HG03139 (cell line): Measurements from ENCODE around the gene MESP1.
A peak's percentile ranks its signal among the peaks of the same experiment; 100 is the strongest.
"Not testable (repeated sequence)": the region's sequence is repeated elsewhere in the genome, so short reads cannot be mapped to it uniquely, and the experiment has no call there.

Experiments
- ATAC-seq: cut with Tn5 transposase; IDR thresholded peaks from one replicate; pipeline ENCODE4 v1.9.1; 2021; ENCODE audit not compliant: unreplicated experiment

Gene MESP1, protein sequence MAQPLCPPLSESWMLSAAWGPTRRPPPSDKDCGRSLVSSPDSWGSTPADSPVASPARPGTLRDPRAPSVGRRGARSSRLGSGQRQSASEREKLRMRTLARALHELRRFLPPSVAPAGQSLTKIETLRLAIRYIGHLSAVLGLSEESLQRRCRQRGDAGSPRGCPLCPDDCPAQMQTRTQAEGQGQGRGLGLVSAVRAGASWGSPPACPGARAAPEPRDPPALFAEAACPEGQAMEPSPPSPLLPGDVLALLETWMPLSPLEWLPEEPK

DNA sequence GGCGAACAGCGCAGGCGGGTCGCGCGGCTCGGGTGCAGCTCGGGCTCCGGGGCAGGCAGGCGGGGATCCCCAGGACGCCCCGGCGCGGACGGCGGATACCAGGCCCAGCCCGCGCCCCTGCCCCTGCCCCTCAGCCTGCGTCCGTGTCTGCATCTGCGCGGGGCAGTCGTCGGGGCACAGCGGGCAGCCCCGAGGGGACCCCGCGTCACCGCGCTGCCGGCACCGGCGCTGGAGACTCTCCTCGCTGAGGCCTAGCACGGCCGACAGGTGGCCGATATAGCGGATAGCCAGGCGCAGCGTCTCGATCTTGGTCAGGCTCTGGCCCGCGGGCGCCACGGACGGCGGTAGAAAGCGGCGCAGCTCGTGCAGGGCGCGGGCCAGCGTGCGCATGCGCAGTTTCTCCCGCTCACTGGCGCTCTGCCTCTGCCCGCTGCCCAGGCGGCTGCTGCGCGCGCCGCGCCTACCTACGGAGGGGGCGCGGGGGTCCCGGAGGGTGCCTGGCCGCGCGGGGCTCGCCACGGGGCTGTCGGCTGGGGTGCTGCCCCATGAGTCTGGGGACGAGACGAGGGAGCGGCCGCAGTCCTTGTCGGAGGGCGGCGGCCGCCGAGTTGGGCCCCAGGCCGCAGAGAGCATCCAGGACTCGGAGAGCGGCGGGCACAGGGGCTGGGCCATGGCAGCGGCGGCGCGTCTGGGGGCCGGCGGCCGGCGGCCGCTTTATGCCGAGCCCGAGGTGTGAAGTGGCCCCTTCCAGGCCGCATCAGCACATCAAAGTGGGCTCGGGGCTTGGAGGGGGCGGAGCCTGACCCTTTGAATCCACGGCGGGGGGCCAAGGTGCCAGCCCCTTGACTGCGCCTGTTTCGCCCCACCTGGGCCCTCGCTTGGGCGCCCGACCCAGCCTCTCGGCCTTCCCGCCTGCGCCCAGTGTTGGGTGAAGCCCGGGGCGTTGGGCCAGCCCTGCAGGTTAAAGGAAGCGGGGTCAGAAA is at the start of gene MESP1:
Gene MESP1 (minus strand): TSS at position 690 of the 983 bp plus-strand sequence. CDS start 18 bp downstream, at position 672.
- peak; percentile 94 for ATAC-seq

DNA sequence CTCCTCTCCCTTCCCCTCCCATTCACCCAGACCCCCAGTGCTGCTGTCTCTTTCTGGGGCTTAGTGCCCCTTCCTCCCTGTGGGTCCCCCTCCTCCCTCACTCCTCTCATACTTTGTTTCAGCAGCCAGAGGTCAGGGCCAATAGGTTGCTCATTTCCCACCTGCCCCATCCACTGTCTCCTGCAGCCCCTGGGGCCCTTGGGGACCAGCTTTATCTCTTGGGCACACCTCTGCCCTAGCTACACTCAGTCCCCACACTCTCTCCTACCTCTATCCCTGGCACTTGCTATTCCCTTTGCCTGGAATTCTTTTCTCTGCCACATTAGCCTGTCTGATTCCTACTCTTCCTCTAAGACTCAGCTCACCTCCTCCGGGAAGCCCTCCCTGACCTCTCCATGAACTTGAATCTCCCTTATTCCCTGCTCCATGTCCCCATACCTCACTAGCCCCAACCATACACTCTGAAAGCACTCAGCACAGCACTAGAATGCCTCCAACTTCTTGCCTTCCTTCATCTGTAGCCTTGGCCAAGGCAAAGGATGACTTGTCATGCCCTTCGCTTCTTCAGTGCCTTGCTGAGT is 49.0 kb upstream of the MESP1 start:
- no peak for ATAC-seq

DNA sequence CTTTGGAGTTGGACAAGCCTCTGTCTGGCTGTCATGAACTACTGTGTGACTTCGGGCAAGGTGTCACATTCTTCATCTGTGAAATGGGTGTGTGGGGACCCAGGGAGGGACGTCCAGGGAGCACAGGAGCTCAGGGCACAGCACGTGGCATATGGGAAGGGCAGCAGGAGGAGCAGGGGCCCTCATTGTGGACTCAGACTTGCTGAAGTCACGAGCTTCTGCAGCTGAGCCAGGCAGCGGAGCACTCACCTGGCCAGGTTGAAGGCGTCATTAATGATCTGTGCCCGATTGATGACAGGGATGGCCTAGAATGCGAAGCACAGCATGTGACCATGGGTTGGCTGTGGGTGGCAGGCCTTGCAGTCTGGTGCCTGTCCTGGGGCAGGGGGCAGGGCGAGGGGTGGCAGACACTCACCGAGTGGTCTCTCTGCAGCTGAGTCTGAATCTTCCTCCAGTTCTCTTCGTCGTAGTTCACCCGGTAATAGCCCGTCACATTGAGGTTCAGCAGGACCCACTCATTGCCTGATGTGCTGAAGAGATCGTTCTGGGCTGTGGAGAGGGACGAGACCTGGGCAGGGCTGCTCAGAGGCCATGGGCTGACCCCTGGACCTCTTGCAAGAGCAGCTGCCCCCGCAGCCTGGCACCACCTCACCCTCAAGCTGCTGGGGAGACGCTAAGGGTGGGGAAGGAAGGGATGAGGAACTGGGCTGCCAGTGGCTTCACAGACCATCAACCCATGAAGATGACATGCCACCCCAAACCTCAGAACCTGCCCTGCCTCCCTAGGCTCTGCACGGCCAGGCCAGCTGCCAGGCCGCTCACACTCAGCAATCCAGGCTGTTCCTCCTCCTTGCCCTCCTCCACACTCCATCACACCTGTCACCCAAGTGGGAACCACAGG is 48.2 kb upstream of the MESP1 start:
- ATAC-seq = no peak

DNA sequence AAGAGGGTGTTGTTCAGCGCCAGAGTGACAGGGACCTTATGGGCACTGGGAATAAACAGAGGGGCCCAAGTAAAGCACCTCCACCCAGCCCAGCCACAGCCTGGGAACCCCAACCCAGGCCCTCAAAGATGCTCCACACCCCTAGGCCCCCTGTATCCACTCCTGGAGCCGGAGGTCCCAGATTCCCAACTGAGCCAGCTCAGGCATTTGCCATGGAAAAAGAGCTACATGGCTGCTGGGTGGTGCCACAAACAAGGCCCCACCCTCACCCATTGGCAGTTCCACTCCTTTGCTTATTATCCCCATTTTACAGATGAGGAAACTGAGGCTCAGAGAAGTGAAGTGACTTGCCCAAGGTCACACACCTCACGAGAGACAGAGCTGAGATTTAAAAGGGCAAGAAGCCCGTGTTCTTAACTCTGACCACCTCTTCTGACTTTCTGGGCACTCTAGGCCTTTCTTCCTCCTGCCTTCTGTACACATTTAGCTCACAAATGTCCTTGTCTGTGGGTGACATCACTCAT is 46.7 kb upstream of the MESP1 start:
- ATAC-seq = no peak

DNA sequence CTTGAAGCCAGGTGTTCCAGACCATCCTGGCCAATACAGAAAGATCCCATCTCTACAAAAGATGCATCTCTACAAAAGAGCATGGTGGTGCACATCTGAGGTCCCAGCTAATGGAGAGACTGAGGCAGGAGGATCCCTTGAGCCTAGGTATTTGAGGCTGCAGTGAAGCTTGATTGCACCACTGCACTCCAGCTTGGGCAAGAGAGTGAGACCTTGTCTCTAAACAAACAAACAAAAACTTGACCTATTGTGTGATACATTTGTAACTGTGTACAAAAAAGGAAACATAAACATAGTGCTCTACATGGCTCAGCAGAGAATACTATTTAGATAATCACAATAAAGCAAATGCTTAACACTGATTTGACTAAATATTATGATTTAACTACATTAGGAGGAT is 44.9 kb upstream of the MESP1 start:
- no peak for ATAC-seq

DNA sequence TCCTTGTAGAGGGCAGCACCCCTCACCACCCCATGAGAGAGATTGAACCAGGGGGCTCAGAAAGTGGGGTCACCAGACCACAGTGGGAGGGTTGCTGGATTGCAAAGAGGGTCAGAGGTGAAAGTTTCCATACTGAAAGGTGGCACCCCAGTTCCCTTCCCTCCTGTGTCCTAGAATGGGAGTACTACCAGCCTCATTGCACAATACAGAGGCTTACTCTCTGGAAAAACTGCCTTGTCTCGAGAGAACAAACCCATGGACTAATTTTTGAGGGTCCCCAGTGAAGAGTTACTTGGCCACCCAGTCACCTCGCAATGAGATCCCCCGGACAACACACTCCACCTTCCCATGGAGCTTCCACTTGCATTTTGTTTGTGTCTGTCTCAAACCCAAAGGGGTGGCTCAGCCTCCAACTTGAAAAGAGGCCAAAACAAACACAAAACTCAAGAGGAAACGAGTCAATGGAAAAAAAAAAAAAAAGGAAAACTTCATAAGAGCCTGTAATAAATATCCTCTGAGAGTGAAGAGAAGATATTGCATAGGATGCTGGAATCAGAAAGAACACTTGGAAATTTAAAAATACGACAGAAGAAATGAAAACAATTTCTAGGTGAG is 43.7 kb upstream of the MESP1 start:
- no peak for ATAC-seq

DNA sequence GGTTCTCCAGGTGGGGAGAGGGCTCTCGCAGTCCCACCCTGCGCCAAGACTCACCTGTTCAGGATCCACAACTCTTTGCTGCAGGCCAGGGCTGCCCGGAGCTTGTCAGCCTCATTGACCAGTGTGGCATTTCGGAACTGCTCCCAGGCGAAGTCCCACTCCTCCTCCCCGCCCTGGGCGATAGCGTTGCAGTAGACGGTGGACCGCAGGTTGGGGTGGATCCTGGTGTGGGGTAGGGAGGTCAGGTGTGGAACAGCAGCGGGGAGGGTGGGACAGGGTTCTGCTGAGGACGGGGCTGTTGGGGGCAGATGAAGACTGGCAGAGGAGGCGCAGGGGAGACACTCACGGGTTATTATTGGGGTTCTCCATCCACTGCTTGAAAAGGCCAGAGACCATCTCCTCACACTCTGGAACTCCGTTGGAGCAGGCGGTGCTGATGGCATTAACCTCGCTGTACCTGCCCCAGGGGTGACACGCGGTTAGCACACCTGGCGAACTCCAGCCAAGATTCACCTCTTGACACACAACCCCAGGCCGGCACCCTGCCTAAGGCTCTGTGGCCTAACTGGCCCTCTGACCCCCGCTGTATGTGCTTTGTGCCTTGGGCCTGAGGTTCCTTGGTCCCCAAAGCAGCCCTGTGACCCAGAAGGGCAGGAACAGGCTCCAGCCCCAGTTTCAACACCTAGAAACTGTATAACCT is 41.2 kb upstream of the MESP1 start:
- ATAC-seq = no peak

DNA sequence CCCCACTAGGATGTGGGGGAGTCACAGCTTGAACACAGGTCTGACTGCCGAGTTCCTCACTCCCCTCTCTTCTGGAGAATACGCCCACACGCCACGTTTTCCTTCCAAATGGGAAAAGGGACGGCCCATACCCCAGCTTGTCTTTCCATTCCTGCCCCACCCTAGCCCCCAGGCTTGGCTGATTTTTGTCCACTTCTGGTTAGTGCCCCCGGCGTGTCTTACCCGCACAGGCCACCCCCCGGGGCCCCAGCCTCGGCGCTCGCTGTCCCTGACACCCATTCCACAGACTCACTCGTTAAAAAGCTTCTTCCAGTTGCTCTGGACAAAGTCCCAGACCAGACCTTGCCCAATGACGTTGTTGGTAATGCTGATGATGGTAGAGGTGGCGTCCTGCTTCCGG is 39.6 kb upstream of the MESP1 start:
- no peak for ATAC-seq

DNA sequence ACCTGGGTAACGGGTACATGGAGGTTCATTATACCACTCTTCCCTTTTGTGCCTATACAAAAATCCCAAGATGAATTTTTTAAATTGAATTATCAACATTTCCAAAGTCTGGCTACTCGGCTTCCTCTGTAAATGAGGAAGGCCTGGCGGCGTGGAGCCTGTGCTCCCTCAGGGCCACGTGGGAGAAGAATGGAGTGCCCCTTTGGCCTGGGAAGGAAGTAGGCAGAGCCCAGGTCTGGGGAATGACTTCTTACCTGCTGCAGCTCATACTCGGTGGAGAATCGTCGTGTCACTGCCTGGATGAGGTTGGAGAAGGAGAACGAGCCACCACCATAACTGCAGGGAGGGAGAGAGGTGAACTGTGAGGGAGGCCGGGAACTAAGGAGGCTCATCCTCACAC is 39.2 kb upstream of the MESP1 start:
- ATAC-seq = no peak

DNA sequence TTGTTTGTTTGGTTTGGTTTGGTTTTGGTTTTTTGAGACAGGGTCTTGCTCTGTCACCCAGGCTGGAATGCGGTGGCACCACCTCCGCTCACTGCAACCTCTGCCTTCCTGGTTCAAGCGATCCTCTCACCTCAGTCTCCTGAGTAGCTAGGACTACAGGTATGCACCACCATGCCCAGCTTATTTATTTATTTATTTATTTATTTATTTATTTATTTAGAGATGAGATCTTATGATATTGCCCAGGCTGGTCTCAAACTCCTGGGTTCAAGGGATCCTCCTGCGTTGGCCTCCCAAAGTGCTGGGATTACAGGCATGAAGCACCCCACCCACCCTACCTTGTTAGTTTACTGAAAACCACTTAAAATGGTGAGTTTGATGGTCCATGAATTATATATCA is 37.5 kb upstream of the MESP1 start:
- ATAC-seq = not testable (repeated sequence)

DNA sequence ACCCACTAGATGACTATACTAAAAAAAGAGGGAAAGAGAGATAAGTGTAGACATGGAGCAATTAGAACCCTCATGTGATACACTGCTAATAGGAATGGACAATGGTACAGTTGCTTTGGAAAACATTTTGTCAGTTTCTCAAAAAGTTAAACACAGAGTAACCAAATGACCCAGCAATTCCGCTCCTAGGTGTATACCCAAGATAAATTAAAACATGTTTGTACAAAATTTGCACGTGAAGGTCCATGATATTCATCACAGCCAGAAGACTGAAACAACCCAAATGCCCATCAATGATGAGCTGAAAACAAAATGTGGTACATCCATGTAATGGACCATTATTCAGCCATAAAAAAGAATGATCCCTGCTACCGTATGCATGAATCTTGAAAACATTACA is 36.9 kb upstream of the MESP1 start:
- ATAC-seq = no peak

DNA sequence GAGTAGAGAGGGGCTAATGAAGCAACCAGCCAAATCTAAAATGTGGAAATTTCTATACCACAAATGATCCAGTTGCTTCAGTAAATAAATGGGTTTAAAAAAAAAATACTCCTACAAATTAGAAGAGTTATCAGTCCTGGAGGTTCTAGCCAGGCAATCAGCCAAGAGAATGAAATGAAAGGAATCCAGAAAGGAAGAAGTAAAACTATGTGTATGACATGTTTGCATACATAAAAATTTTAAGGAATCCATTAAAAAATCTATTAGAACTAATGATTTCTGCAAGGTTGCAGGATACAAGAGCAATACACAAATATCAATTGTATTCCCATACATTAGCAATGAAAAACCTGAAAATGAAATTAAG is 34.7 kb upstream of the MESP1 start:
- no peak for ATAC-seq

DNA sequence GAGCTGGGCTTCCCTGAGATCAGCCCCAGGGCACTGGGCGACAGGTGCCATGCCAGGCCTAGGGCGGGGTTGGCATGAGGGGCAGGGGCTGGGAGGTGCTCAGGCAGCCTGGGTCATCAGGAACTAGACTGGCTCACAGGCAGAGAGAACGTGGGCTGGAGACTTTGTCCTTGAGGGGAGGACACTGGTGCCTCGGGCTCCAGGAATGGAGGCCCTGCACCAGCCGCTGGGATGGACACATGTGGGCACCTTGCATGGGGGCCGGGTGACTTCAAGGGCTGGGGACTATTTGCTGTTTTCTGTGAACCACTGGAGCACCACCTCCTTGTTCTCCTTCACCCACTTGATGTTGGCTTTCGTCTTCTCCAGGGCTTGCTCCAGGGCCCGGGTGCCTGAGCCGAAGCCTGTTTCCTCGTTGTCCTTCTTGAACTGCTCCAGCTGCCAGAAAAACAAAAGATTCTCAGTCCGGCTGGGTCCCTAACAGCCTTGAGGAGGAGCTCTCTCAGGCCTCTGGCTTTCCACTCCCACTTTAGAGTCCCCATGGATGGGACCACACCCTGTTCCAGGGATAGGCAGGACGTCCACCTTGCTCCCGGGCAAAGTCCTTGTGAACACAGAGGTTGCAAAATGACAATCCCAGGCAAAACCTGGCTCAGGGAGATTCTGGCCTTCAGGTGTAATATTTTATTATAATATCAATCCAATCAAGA is 34.2 kb upstream of the MESP1 start:
- no peak for ATAC-seq

DNA sequence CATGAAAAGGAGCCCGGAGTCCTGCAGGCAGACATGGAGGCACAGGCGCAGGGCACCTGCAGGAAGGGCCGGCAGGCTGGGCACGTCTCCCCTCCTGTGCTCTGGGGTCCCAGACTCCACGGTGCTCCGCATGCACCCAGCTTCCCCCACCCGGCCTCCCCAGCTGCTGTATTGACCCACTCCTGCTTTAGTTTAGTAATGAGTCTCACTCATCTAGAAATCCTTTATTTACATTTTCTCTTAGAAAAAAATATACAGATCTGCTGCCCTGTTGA is 33.6 kb upstream of the MESP1 start:
- ATAC-seq = no peak

DNA sequence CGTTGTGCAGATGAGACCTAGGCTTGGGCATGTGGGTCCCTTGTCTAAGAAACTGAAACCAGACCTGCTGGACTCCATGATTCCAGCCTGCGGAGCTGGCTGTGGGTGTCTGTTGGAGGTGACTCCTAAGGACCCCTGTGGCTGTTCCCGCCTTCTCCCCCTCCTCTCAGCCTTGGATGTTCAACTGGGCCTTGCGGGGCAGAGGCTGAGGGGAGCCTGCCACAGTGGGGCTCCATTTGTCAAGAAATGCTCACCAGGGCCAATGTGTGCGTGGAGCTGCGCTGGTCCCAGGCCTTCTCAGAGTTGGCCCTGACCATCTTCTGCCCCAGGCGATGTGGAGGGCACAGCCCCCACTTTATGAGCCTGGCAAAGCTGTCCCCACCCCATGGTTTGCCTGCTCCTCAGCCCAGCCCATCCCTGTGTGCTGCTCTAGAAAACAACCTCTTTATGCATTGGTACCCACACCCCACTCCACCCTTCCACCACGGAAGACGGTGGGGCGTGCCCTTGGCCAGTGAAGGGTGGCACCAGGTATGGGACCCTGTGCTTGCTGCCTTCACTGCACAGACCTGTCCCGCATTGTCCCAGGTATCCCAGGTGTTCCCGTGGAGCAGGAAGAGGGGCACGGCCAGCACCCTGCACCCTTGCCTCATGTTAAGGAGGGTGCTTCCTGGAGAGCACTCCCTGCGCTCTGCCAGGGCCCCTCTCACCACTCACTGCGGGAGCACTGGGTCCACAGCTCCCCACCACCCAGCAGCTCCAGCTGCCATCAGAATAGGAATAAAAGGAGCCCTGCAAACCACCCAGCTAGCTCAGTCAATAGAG is 33.0 kb upstream of the MESP1 start:
- ATAC-seq = no peak

DNA sequence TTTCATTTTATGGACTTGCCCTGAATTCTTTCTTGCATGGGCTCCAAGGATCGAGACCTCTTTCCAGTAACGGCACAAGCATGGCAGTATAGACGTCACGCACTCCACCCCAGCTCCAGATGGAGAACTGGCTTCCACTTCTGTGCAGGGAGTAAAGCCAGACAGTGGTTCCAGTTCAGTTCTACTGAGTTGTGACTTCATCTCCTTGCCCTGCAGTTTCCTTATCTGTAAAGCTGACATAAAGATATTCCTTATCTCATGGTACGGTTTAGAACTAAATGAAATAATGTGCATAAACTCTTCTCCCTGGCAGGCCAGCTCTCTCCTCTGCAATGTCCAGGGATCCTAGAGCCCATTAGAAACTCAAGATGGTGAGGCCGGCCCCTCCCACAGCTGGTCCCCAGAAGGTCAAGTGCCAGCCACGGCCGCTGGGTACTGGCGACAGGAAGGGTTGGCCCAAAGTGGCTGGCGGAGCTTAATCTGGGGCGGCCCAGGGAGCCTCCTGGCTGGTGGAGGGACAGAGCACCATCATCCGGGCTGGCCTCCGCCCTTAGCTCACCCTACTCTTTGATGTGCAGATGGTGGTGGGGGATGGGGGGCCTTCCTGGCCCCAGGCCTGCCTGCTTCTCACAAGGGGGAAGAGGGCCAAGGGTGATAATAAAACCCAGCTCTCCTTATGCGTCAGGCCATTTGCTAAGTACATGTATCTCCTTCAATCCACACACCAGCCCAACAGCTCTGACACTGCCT is 32.2 kb upstream of the MESP1 start:
- no peak for ATAC-seq

DNA sequence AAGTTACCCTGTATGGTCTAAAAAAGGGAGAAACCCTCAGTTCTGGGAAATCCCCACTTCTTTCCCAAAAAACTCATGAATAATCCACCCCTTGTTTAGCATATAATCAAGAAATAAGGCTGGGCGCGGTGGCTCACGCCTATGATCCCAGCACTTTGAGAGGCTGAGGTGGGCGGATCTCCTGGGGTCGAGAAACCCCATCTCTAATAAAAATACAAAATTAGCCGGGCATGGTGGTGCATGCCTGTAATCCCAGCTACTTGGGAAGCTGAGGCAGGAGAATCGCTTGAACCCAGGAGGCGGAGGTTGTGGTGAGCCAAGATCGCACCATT is 31.5 kb upstream of the MESP1 start:
- ATAC-seq = not testable (repeated sequence)
